C4-2B (cell line): ENCODE data around the gene PNLIPRP3.

Experiments used
- H3K27ac ChIP-seq: fragments of 450-650 bp; 2 replicates; pipeline ENCODE4 v1.5.1; 2017
- CTCF ChIP-seq: fragments of 450-650 bp; conservative IDR thresholded peaks from 2 replicates; pipeline ENCODE4 v1.5.1; 2017; ENCODE audit warnings: mild to moderate bottlenecking
- ZFX ChIP-seq: fragments of 450-650 bp; IDR thresholded peaks from 2 replicates; pipeline ENCODE4 v1.6.1; 2017

Gene PNLIPRP3

GRCh38 chr10:116451711-116452337 is 24.2 kb downstream of the PNLIPRP3 start:
- H3K27ac ChIP-seq = no peak overlapping the region
- TF ChIP-seq CTCF = no peak
- no peak for TF ChIP-seq ZFX

DNA sequence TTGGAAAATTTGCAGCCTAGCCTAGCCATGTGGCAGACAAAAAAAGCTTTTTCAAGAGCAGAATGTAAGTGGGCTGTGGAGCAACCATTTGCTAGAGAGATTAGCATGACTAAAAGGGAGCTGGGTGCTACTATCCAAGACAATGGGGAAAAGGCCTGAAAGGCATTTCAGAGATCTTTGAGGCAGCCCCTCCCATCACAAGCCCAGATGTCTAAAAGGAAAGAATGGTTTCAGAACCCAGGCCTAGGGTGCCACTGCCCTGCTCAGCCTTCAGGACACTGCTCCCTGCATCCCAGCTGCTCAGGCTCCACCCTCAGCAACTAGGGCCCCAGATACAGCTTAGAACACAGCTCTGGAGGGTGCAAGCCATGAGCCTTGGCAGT is 24.7 kb downstream of the PNLIPRP3 start:
- no peak for TF ChIP-seq ZFX
- TF ChIP-seq CTCF = no peak

DNA sequence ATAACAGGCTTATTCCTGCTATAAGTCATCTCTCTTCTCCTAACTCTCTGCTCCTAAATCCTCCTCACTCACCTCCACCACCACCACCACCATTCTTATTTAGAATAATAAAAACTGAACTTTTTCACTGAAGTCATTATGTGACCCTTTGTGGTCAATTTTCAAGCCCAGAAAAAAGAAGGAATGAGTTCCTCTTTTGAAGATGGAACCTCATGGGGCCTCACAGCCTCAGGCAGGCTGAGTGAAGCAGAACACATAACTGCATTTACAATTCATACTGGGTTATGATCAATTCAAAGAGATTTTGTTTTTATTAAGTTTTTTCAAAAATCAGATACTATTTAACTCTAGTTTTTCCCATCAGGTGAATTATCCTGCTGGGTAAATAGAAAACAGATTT is 29.8 kb downstream of the PNLIPRP3 start:
- no peak overlapping the region for H3K27ac ChIP-seq
- TF ChIP-seq CTCF = no peak
- no peak for TF ChIP-seq ZFX

More for the DNA sequence above, 24.7 kb downstream of the PNLIPRP3 start:
- no peak overlapping the region for H3K27ac ChIP-seq

- H3K27ac ChIP-seq = no peak overlapping the region
- no peak for TF ChIP-seq CTCF
- TF ChIP-seq ZFX = no peak
These were observed 32.6 kb downstream of the PNLIPRP3 start for GRCh38 chr10:116460219-116460618.

GRCh38 chr10:116461680-116462079 is 34.0 kb downstream of the PNLIPRP3 start:
- no peak overlapping the region for H3K27ac ChIP-seq
- no peak for TF ChIP-seq CTCF
- TF ChIP-seq ZFX = no peak

DNA sequence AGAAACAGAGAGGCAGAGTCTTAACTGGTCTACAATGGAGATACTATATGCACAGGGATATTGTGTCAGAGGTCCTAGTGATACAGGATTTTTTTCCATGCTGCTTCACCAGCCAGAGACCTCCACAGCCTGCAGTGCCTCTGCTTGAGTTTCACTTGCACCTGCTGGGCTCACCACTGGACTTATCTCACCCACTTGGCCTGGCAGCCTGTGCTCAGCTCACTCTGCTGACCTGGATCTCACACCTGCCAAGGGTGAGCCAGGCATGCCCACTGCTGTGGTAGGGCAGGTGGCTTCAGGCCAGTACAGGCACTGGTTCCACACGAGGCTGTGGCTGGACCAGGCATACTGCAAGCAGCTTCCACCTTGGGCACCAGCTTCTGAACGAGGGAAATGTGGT is 36.6 kb downstream of the PNLIPRP3 start:
- no peak for TF ChIP-seq ZFX
- no peak for TF ChIP-seq CTCF
- no peak overlapping the region for H3K27ac ChIP-seq

GRCh38 chr10:116465546-116465945 is 37.9 kb downstream of the PNLIPRP3 start:
- TF ChIP-seq ZFX (no peak), CTCF (no peak)
- no peak overlapping the region for H3K27ac ChIP-seq
